NCI-H524 (cell line): ENCODE data around the gene MTHFD1.
A peak's percentile ranks its signal among the peaks of the same experiment; 100 is the strongest.
"Not testable (repeated sequence)": the region's sequence is repeated elsewhere in the genome, so short reads cannot be mapped to it uniquely, and the experiment has no call there.

Experiments
- DNase-seq, 2 experiments: peaks; one replicate each; lab custom pipeline; 2025; lab: John Stamatoyannopoulos, UW

Gene MTHFD1

GRCh38 chr14:64387782-64388532 is at the start of gene MTHFD1:
TSS of gene MTHFD1 (plus strand) at chr14:64388353. CDS start at chr14:64388428, 75 bp downstream.
- peak; percentile 100 for DNase-seq

GRCh38 chr14:64338616-64339316 is 49.4 kb upstream of the MTHFD1 start:
- peak; percentile 100 for DNase-seq

GRCh38 chr14:64340560-64341196 is 47.5 kb upstream of the MTHFD1 start:
- DNase-seq: no peak

GRCh38 chr14:64347748-64348147 is 40.4 kb upstream of the MTHFD1 start:
- no peak for DNase-seq

- no peak for DNase-seq
These were observed 38.2 kb upstream of the MTHFD1 start for GRCh38 chr14:64349741-64350490.

- no peak for DNase-seq
These were observed 24.8 kb upstream of the MTHFD1 start for GRCh38 chr14:64363265-64363846.

- no peak for DNase-seq
These were observed 23.2 kb upstream of the MTHFD1 start for GRCh38 chr14:64364907-64365306.

GRCh38 chr14:64365358-64365889 is 22.7 kb upstream of the MTHFD1 start:
- DNase-seq: not testable (repeated sequence)

GRCh38 chr14:64369201-64369600 is 19.0 kb upstream of the MTHFD1 start:
- no peak for DNase-seq

- peak; percentile 56 to 70 for DNase-seq
These were observed 846 bp upstream of the MTHFD1 start for GRCh38 chr14:64387232-64387781.

GRCh38 chr14:64388533-64389285 is 556 bp downstream of the MTHFD1 start:
- peak; percentile 11 to 75 for DNase-seq

- no peak for DNase-seq
These were observed 3.1 kb downstream of the MTHFD1 start for GRCh38 chr14:64391113-64391725.

- DNase-seq: no peak
These were observed 3.8 kb downstream of the MTHFD1 start for GRCh38 chr14:64391986-64392385.

- not testable (repeated sequence) for DNase-seq
These were observed 5.1 kb downstream of the MTHFD1 start for GRCh38 chr14:64393189-64393726.

GRCh38 chr14:64394423-64394822 is 6.3 kb downstream of the MTHFD1 start:
- no peak for DNase-seq

- DNase-seq: no peak
These were observed 7.0 kb downstream of the MTHFD1 start for GRCh38 chr14:64394977-64395633.

GRCh38 chr14:64400829-64401459 is 12.8 kb downstream of the MTHFD1 start:
- DNase-seq: no peak

GRCh38 chr14:64401949-64402348 is 13.8 kb downstream of the MTHFD1 start:
- no peak for DNase-seq

GRCh38 chr14:64405295-64405694 is 17.1 kb downstream of the MTHFD1 start:
- DNase-seq: no peak
